HL-60 (cell line): ENCODE results near the gene TRUB2.

Experiments used
- GABPA ChIP-seq: IDR thresholded peaks from 2 replicates; pipeline ENCODE4 v1.6.1; 2012; ENCODE audit warnings: low read depth
- TF ChIP-seq, protein P1 (sequence below): IDR thresholded peaks from one replicate; pipeline ENCODE4 v1.5.1; 2011; ENCODE audit warnings: low read length, control low read depth, inconsistent platforms; ENCODE audit not compliant: insufficient read depth
- TF ChIP-seq, protein P2 (sequence below): IDR thresholded peaks from 2 replicates; pipeline ENCODE4 v1.6.1; 2012; ENCODE audit warnings: low read depth; ENCODE audit not compliant: insufficient replicate concordance

DNA sequence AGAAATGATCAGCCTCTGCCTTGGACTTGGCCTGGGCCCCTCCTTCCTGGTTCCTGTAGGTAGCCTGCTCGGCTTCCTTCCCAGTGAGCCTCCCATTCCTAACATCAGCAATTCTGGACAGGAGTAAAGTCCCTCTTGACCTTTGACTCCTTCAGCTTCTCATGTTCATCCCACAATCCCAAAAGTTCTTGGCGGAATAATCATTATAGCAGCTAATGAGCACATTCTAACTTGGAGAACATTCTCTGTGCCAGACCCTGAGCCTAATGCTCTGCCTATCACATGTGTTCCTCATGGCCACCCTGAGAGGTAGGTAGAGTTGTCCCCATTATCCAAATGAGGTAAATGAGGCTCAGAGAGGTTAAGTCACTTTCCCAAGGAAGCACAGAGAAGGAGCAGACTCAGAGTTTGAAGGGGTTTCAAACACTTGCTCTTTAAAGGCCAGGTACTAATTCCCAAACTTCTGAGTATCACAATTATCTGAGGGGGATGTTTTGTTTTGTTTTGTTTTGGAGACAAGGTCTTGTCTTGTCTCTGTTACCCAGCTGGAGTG, 24.9 kb downstream of the TRUB2 start:
- TF ChIP-seq, protein P1, sequence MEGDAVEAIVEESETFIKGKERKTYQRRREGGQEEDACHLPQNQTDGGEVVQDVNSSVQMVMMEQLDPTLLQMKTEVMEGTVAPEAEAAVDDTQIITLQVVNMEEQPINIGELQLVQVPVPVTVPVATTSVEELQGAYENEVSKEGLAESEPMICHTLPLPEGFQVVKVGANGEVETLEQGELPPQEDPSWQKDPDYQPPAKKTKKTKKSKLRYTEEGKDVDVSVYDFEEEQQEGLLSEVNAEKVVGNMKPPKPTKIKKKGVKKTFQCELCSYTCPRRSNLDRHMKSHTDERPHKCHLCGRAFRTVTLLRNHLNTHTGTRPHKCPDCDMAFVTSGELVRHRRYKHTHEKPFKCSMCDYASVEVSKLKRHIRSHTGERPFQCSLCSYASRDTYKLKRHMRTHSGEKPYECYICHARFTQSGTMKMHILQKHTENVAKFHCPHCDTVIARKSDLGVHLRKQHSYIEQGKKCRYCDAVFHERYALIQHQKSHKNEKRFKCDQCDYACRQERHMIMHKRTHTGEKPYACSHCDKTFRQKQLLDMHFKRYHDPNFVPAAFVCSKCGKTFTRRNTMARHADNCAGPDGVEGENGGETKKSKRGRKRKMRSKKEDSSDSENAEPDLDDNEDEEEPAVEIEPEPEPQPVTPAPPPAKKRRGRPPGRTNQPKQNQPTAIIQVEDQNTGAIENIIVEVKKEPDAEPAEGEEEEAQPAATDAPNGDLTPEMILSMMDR = no peak
- TF ChIP-seq GABPA = no peak
- TF ChIP-seq, protein P2, sequence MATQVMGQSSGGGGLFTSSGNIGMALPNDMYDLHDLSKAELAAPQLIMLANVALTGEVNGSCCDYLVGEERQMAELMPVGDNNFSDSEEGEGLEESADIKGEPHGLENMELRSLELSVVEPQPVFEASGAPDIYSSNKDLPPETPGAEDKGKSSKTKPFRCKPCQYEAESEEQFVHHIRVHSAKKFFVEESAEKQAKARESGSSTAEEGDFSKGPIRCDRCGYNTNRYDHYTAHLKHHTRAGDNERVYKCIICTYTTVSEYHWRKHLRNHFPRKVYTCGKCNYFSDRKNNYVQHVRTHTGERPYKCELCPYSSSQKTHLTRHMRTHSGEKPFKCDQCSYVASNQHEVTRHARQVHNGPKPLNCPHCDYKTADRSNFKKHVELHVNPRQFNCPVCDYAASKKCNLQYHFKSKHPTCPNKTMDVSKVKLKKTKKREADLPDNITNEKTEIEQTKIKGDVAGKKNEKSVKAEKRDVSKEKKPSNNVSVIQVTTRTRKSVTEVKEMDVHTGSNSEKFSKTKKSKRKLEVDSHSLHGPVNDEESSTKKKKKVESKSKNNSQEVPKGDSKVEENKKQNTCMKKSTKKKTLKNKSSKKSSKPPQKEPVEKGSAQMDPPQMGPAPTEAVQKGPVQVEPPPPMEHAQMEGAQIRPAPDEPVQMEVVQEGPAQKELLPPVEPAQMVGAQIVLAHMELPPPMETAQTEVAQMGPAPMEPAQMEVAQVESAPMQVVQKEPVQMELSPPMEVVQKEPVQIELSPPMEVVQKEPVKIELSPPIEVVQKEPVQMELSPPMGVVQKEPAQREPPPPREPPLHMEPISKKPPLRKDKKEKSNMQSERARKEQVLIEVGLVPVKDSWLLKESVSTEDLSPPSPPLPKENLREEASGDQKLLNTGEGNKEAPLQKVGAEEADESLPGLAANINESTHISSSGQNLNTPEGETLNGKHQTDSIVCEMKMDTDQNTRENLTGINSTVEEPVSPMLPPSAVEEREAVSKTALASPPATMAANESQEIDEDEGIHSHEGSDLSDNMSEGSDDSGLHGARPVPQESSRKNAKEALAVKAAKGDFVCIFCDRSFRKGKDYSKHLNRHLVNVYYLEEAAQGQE = no peak
